ENCODE measurements around the gene RPL4.

The RPL4 gene

DNA sequence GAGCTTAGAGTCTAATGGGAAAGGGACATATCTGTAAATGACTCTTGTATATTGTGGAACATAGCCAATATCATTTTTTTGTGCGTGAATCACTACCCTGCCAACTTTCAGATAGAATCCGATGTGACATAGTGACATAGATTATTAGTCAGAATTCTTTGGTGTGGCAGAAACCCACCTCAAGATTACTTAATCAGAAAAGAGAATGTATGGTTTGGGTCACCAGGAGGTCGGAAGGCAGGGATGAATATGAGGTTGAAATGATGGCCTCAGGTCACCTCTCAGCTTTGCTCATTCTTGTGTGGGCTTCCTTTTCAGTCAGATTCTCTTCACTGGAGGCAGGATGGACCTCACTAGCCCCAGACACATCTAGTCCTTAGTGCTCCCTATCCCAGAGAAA lies 48.4 kb downstream of the RPL4 start:
- no peak overlapping the region for H3K23ac ChIP-seq (ENCODE audit: low read length)
- no peak overlapping the region for H3K27ac ChIP-seq (ENCODE audit: low read depth, low read length)
- no CpG with 5 or more reads among the region's 3 CpGs for WGBS (ENCODE audit: extremely low coverage, insufficient coverage, insufficient read length)
- no peak overlapping the region for H3K4me3 ChIP-seq (ENCODE audit: low read depth, low read length)
- H3K4me2 ChIP-seq (ENCODE audit: low read length): no peak overlapping the region
- no peaks in the 10 kb centered on the region for H3K27me3 ChIP-seq (ENCODE audit: insufficient read depth, low read length)
- no peak for DNase-seq
- no peak overlapping the region for H3K4ac ChIP-seq (ENCODE audit: low read depth, low read length)
- no peak overlapping the region for H3K9ac ChIP-seq (ENCODE audit: low read length)
- peaks cover 2 to 7% of the 10 kb centered on the region in 2 experiments for H3K36me3 ChIP-seq (ENCODE audit: control insufficient read depth in 1 of 2, insufficient read depth in 2 of 2, low read length in 2 of 2)
- H2BK12ac ChIP-seq (ENCODE audit: low read length): no peak overlapping the region
- H3K14ac ChIP-seq (ENCODE audit: low read length): no peak overlapping the region
- H4K12ac ChIP-seq (ENCODE audit: low read depth, low read length): no peak overlapping the region
- peaks cover 7 to 10% of the 10 kb centered on the region in 2 experiments for H3K4me1 ChIP-seq (ENCODE audit: control insufficient read depth in 1 of 2, insufficient read depth in 2 of 2, low read length in 2 of 2)
- H3K79me2 ChIP-seq (ENCODE audit: control insufficient read depth, insufficient read depth, low read length, poor library complexity): no peaks in the 10 kb centered on the region
- H4K91ac ChIP-seq (ENCODE audit: low read depth, low read length): no peak overlapping the region
- no peak overlapping the region for H3K18ac ChIP-seq (ENCODE audit: low read length)
- H4K8ac ChIP-seq (ENCODE audit: low read depth, low read length): no peak overlapping the region
- no peak overlapping the region for H2BK5ac ChIP-seq (ENCODE audit: low read depth, low read length, poor library complexity)
- peaks cover 3% of the 10 kb centered on the region for H3K79me1 ChIP-seq (ENCODE audit: low read length)
- H2AFZ ChIP-seq (ENCODE audit: insufficient read depth, low read length, poor library complexity): no peak overlapping the region
- H3K9me3 ChIP-seq (ENCODE audit: insufficient read depth, low read depth, low read length): no peaks in the 10 kb centered on the region
- H2BK120ac ChIP-seq (ENCODE audit: insufficient read depth, low read length, poor library complexity): no peak overlapping the region
- H2AK5ac ChIP-seq (ENCODE audit: low read length): no peak overlapping the region

DNA sequence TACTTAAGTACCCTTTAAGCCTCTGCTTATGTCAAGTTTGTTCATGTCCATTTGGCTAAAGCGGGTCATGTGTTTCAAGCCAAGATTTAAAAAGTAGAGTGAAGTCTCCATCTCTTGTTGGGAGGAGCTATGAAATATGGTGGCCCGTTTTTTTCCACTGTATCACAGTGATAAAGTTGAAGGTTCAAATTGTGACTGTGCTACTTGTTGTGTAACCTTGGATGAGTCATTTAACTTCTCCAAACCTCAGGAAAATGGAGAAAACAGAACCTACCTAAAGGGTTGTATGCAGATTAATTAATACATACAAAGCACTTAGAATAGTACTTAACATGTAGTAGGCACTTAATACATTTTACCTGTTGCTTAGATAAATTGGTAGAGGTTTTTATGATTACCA lies 50.5 kb downstream of the RPL4 start:
- Histone ChIP-seq H3K18ac (ENCODE audit: low read length) (no peak overlapping the region), H3K4me3 (ENCODE audit: low read depth, low read length) (no peak overlapping the region), H2AFZ (ENCODE audit: insufficient read depth, low read length, poor library complexity) (no peak overlapping the region), H4K91ac (ENCODE audit: low read depth, low read length) (no peak overlapping the region), H2AK5ac (ENCODE audit: low read length) (no peak overlapping the region), H3K4ac (ENCODE audit: low read depth, low read length) (no peak overlapping the region), H3K14ac (ENCODE audit: low read length) (no peak overlapping the region), H3K4me1 (ENCODE audit: control insufficient read depth in 1 of 2, insufficient read depth in 2 of 2, low read length in 2 of 2) (no peaks in the 10 kb centered on the region), H3K79me2 (ENCODE audit: control insufficient read depth, insufficient read depth, low read length, poor library complexity) (no peaks in the 10 kb centered on the region), H3K27ac (ENCODE audit: low read depth, low read length) (no peak overlapping the region), H3K4me2 (ENCODE audit: low read length) (no peak overlapping the region), H2BK5ac (ENCODE audit: low read depth, low read length, poor library complexity) (no peak overlapping the region), H3K36me3 (ENCODE audit: control insufficient read depth in 1 of 2, insufficient read depth in 2 of 2, low read length in 2 of 2) (peaks cover 2 to 7% of the 10 kb centered on the region in 2 experiments), H3K27me3 (ENCODE audit: insufficient read depth, low read length) (no peaks in the 10 kb centered on the region), H2BK120ac (ENCODE audit: insufficient read depth, low read length, poor library complexity) (no peak overlapping the region), H3K9me3 (ENCODE audit: insufficient read depth, low read depth, low read length) (no peaks in the 10 kb centered on the region), H3K79me1 (ENCODE audit: low read length) (no peaks in the 10 kb centered on the region), H4K12ac (ENCODE audit: low read depth, low read length) (no peak overlapping the region), H2BK12ac (ENCODE audit: low read length) (no peak overlapping the region), H4K8ac (ENCODE audit: low read depth, low read length) (no peak overlapping the region), H3K23ac (ENCODE audit: low read length) (no peak overlapping the region), H3K9ac (ENCODE audit: low read length) (no peak overlapping the region)
- peak in 1 of 2 donors; percentile 57 for DNase-seq
- no CpG with 5 or more reads among the region's 2 CpGs for WGBS (ENCODE audit: extremely low coverage, insufficient coverage, insufficient read length)

DNA sequence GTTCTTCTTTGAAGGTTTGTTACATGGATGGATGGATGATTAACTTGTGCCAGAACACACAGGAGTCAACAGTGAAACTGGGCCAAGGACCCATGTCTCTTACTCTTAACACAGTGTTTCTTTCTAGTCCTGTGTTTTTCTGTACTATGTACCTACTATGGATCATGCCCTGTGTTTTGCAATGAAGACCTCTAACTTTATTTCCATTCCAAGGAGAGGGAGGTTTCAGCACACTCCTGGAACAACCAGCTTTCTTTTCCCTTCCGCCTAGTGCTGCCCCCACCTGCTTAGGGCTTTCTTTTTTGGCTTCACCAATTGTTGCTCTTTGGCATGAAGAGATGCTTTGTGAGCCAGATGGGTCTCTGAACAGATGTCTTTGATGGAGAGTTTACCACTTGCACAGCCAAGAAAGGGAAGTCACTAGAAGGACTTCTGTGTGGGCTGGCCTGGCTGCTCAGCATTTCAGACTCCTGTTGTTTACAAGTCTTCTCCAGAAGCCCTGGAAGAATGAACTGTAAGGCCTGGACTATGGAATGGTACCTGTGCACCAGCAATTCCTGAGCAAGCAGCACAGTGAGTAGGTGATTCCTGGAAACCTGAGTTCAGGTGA lies 51.6 kb downstream of the RPL4 start:
- Histone ChIP-seq H3K4ac (ENCODE audit: low read depth, low read length) (no peak overlapping the region), H2AK5ac (ENCODE audit: low read length) (no peak overlapping the region), H3K79me1 (ENCODE audit: low read length) (no peaks in the 10 kb centered on the region), H4K91ac (ENCODE audit: low read depth, low read length) (no peak overlapping the region), H3K9me3 (ENCODE audit: insufficient read depth, low read depth, low read length) (no peaks in the 10 kb centered on the region), H3K4me2 (ENCODE audit: low read length) (no peak overlapping the region), H2BK5ac (ENCODE audit: low read depth, low read length, poor library complexity) (no peak overlapping the region), H2BK120ac (ENCODE audit: insufficient read depth, low read length, poor library complexity) (no peak overlapping the region), H3K14ac (ENCODE audit: low read length) (no peak overlapping the region), H4K8ac (ENCODE audit: low read depth, low read length) (no peak overlapping the region), H3K4me3 (ENCODE audit: low read depth, low read length) (no peak overlapping the region), H3K27me3 (ENCODE audit: insufficient read depth, low read length) (no peaks in the 10 kb centered on the region), H3K36me3 (ENCODE audit: control insufficient read depth in 1 of 2, insufficient read depth in 2 of 2, low read length in 2 of 2) (peaks cover 2 to 9% of the 10 kb centered on the region in 2 experiments), H3K4me1 (ENCODE audit: control insufficient read depth in 1 of 2, insufficient read depth in 2 of 2, low read length in 2 of 2) (no peaks in the 10 kb centered on the region), H2AFZ (ENCODE audit: insufficient read depth, low read length, poor library complexity) (no peak overlapping the region), H4K12ac (ENCODE audit: low read depth, low read length) (no peak overlapping the region), H3K9ac (ENCODE audit: low read length) (no peak overlapping the region), H3K18ac (ENCODE audit: low read length) (no peak overlapping the region), H3K79me2 (ENCODE audit: control insufficient read depth, insufficient read depth, low read length, poor library complexity) (no peaks in the 10 kb centered on the region), H3K27ac (ENCODE audit: low read depth, low read length) (no peak overlapping the region), H3K23ac (ENCODE audit: low read length) (no peak overlapping the region), H2BK12ac (ENCODE audit: low read length) (no peak overlapping the region)
- WGBS (ENCODE audit: extremely low coverage, insufficient coverage, insufficient read length): no CpG with 5 or more reads among the region's 1 CpG
- no peak for DNase-seq

DNA sequence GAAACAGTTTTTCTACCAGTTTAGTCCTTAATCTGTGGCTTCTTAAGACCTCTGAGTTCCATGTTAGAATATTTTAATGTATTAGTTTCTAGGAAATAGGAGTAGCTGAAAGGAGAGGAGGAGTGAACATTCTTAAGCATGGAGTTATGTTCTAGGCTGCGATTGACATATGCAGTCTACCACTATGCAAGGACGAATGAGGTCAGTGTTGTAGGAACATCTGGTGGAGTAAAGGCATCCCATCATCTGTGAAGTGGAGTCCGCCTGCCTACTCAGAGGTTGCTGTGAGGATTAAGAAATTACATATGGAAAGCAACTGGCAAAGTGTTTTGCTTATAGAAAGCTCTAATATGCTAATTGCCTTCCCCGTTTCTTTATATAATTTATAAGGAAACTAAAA lies 52.2 kb downstream of the RPL4 start:
- no peak overlapping the region for H3K27ac ChIP-seq (ENCODE audit: low read depth, low read length)
- H3K18ac ChIP-seq (ENCODE audit: low read length): no peak overlapping the region
- H4K8ac ChIP-seq (ENCODE audit: low read depth, low read length): no peak overlapping the region
- no peaks in the 10 kb centered on the region for H3K27me3 ChIP-seq (ENCODE audit: insufficient read depth, low read length)
- H2BK120ac ChIP-seq (ENCODE audit: insufficient read depth, low read length, poor library complexity): no peak overlapping the region
- no peak overlapping the region for H2AK5ac ChIP-seq (ENCODE audit: low read length)
- H4K12ac ChIP-seq (ENCODE audit: low read depth, low read length): no peak overlapping the region
- H3K4me1 ChIP-seq (ENCODE audit: control insufficient read depth in 1 of 2, insufficient read depth in 2 of 2, low read length in 2 of 2): no peaks in the 10 kb centered on the region
- no peak overlapping the region for H3K4me2 ChIP-seq (ENCODE audit: low read length)
- H3K4me3 ChIP-seq (ENCODE audit: low read depth, low read length): no peak overlapping the region
- H3K79me1 ChIP-seq (ENCODE audit: low read length): no peaks in the 10 kb centered on the region
- no peak overlapping the region for H3K9ac ChIP-seq (ENCODE audit: low read length)
- H2BK5ac ChIP-seq (ENCODE audit: low read depth, low read length, poor library complexity): no peak overlapping the region
- H3K36me3 ChIP-seq (ENCODE audit: control insufficient read depth in 1 of 2, insufficient read depth in 2 of 2, low read length in 2 of 2): peaks cover 6 to 11% of the 10 kb centered on the region in 2 experiments
- H4K91ac ChIP-seq (ENCODE audit: low read depth, low read length): no peak overlapping the region
- no peaks in the 10 kb centered on the region for H3K79me2 ChIP-seq (ENCODE audit: control insufficient read depth, insufficient read depth, low read length, poor library complexity)
- H2BK12ac ChIP-seq (ENCODE audit: low read length): no peak overlapping the region
- DNase-seq: no peak
- H3K23ac ChIP-seq (ENCODE audit: low read length): no peak overlapping the region
- no peak overlapping the region for H3K14ac ChIP-seq (ENCODE audit: low read length)
- no peak overlapping the region for H2AFZ ChIP-seq (ENCODE audit: insufficient read depth, low read length, poor library complexity)
- H3K4ac ChIP-seq (ENCODE audit: low read depth, low read length): no peak overlapping the region
- WGBS (ENCODE audit: extremely low coverage, insufficient coverage, insufficient read length): no CpG with 5 or more reads among the region's 4 CpGs
- no peaks in the 10 kb centered on the region for H3K9me3 ChIP-seq (ENCODE audit: insufficient read depth, low read depth, low read length)

Measured in trophoblast cell (in vitro differentiated cells and primary cell).